Mesenchymal stem cell (in vitro differentiated cells and primary cell): ENCODE data around the gene PNMA3.
"Not testable (repeated sequence)": the region's sequence is repeated elsewhere in the genome, so short reads cannot be mapped to it uniquely, and the experiment has no call there.

Source experiments
- DNase-seq: peaks from one replicate; pipeline ENCODE4 v3.0.0-alpha.2; 2013
- H2AFZ ChIP-seq: one replicate; pipeline ENCODE4 v1.6.1; 2013; ENCODE audit warnings: low read depth, mild to moderate bottlenecking, control low read depth, inconsistent platforms, low read length, moderate library complexity
- H2AK5ac ChIP-seq: 2 replicates; pipeline ENCODE4 v1.6.1; 2013; ENCODE audit warnings: low read length, moderate library complexity, mild to moderate bottlenecking, inconsistent platforms; ENCODE audit not compliant: severe bottlenecking
- H2BK120ac ChIP-seq: one replicate; pipeline ENCODE4 v1.6.1; 2013; ENCODE audit warnings: low read depth, mild to moderate bottlenecking, inconsistent platforms, low read length, moderate library complexity
- H2BK12ac ChIP-seq, 2 experiments: one replicate each; pipeline ENCODE4 v1.6.1; 2013; ENCODE audit warnings: inconsistent platforms in 2 of 2, low read length in 2 of 2, mild to moderate bottlenecking in 2 of 2, moderate library complexity in 2 of 2, control low read depth in 1 of 2
- H2BK15ac ChIP-seq: one replicate; pipeline ENCODE4 v1.6.1; 2013; ENCODE audit warnings: mild to moderate bottlenecking, low read depth, inconsistent platforms; ENCODE audit not compliant: poor library complexity, severe bottlenecking
- H2BK5ac ChIP-seq: 2 replicates; pipeline ENCODE4 v1.6.1; 2013; ENCODE audit warnings: low read depth, mild to moderate bottlenecking, low read length, control low read depth, inconsistent platforms; ENCODE audit not compliant: poor library complexity, severe bottlenecking
- H3K14ac ChIP-seq, 2 experiments: one replicate each; pipeline ENCODE4 v1.6.1; 2013; ENCODE audit warnings: inconsistent platforms in 2 of 2, low read length in 2 of 2, control low read depth in 1 of 2, mild to moderate bottlenecking in 1 of 2, moderate library complexity in 1 of 2
- H3K18ac ChIP-seq, 2 experiments: one replicate each; pipeline ENCODE4 v1.6.1; 2013; ENCODE audit warnings: inconsistent platforms in 2 of 2, low read length in 2 of 2, control low read depth in 1 of 2, low read depth in 1 of 2, mild to moderate bottlenecking in 1 of 2
- H3K23ac ChIP-seq, 2 experiments: one replicate each; pipeline ENCODE4 v1.6.1; 2013; ENCODE audit warnings: inconsistent platforms in 2 of 2, low read length in 2 of 2, mild to moderate bottlenecking in 2 of 2, moderate library complexity in 2 of 2, control low read depth in 1 of 2
- H3K27ac ChIP-seq: 2 replicates; pipeline ENCODE4 v1.5.1; 2013; ENCODE audit warnings: mild to moderate bottlenecking, moderate library complexity, low read length, control low read depth, inconsistent platforms; ENCODE audit not compliant: poor library complexity, severe bottlenecking
- H3K27me3 ChIP-seq, 2 experiments: 2 replicates each; pipeline versions ENCODE4 v1.6.1 to v1.7.0; 2013; ENCODE audit warnings: low read length in 2 of 2, mild to moderate bottlenecking in 2 of 2, moderate library complexity in 2 of 2, control low read depth in 1 of 2, inconsistent platforms in 1 of 2; ENCODE audit not compliant: control insufficient read depth in 1 of 2, insufficient read depth in 1 of 2
- H3K36me3 ChIP-seq, 2 experiments: 2 replicates each; pipeline versions ENCODE4 v1.6.1 to v1.7.0; 2013; ENCODE audit warnings: low read length in 2 of 2, control low read depth in 1 of 2, inconsistent platforms in 1 of 2, low read depth in 1 of 2, mild to moderate bottlenecking in 1 of 2; ENCODE audit not compliant: insufficient read depth in 2 of 2, control insufficient read depth in 1 of 2
- H3K4ac ChIP-seq, 2 experiments: one replicate each; pipeline ENCODE4 v1.6.1; 2013; ENCODE audit warnings: inconsistent platforms in 2 of 2, low read length in 2 of 2, mild to moderate bottlenecking in 2 of 2, moderate library complexity in 2 of 2, control low read depth in 1 of 2, low read depth in 1 of 2
- H3K4me1 ChIP-seq: 2 replicates; pipeline ENCODE4 v1.6.1; 2013; ENCODE audit warnings: low read depth, low read length, control low read depth; ENCODE audit not compliant: control insufficient read depth, insufficient read depth
- H3K4me2 ChIP-seq: 2 replicates; pipeline ENCODE4 v1.6.1; 2013; ENCODE audit warnings: low read length, mild to moderate bottlenecking, inconsistent platforms; ENCODE audit not compliant: poor library complexity, severe bottlenecking
- H3K4me3 ChIP-seq, 2 experiments: 2 replicates each; pipeline versions ENCODE4 v1.5.1 to v1.7.0; 2013; ENCODE audit warnings: low read length in 2 of 2, mild to moderate bottlenecking in 2 of 2, control low read depth in 1 of 2, low read depth in 1 of 2; ENCODE audit not compliant: insufficient read depth in 1 of 2
- H3K79me1 ChIP-seq: replicated peaks from 2 replicates; pipeline ENCODE4 v1.6.1; 2013; ENCODE audit warnings: mild to moderate bottlenecking, control low read depth, low read length, inconsistent platforms; ENCODE audit not compliant: poor library complexity, severe bottlenecking
- H3K9ac ChIP-seq: 2 replicates; pipeline ENCODE4 v1.7.0; 2013; ENCODE audit warnings: mild to moderate bottlenecking, low read length, moderate library complexity
- H3K9me3 ChIP-seq: 2 replicates; pipeline ENCODE4 v1.7.0; 2013; ENCODE audit warnings: mild to moderate bottlenecking, low read length; ENCODE audit not compliant: control insufficient read depth
- H4K8ac ChIP-seq: one replicate; pipeline ENCODE4 v1.6.1; 2013; ENCODE audit warnings: inconsistent platforms, mild to moderate bottlenecking, low read length, moderate library complexity
- H4K91ac ChIP-seq: one replicate; pipeline ENCODE4 v1.6.1; 2013; ENCODE audit warnings: mild to moderate bottlenecking, low read length, inconsistent platforms
- WGBS: methylation state at CpG from one replicate; pipeline ENCODE4 v1.1.7; 2013; ENCODE audit warnings: mixed read lengths; 5-methylcytosine and 5-hydroxymethylcytosine counted together

The PNMA3 gene

GRCh38 chrX:153064061-153064460 lies 7.8 kb downstream of the PNMA3 start:
- no peak for DNase-seq
- Histone ChIP-seq H2BK120ac (no peak overlapping the region), H3K14ac (no peak overlapping the region), H3K4me3 (no peak overlapping the region), H3K4me2 (no peak overlapping the region), H3K27ac (no peak overlapping the region), H3K18ac (no peak overlapping the region), H2BK15ac (no peak overlapping the region), H2BK5ac (no peak overlapping the region), H4K91ac (no peak overlapping the region), H3K79me1 (no peaks in the 10 kb centered on the region), H3K9ac (no peak overlapping the region), H4K8ac (no peak overlapping the region), H3K27me3 (peaks cover 0 to 18% of the 10 kb centered on the region in 2 experiments), H2AK5ac (no peak overlapping the region), H2AFZ (no peak overlapping the region), H3K4me1 (peaks cover 2% of the 10 kb centered on the region), H3K9me3 (no peaks in the 10 kb centered on the region), H3K4ac (no peak overlapping the region), H3K23ac (no peak overlapping the region), H3K36me3 (no peaks in the 10 kb centered on the region), H2BK12ac (no peak overlapping the region)
- 69% methylated on average over 2 of the region's 2 CpGs for WGBS

- no peak for DNase-seq
Measured at GRCh38 chrX:153065389-153065788, 9.1 kb downstream of the PNMA3 start.

GRCh38 chrX:153066402-153066801 lies 10.1 kb downstream of the PNMA3 start:
- not testable (repeated sequence) for H3K27ac ChIP-seq

More at GRCh38 chrX:153065389-153065788, 9.1 kb downstream of the PNMA3 start:
- Histone ChIP-seq H4K91ac (no peak overlapping the region), H2BK120ac (no peak overlapping the region), H2BK12ac (no peak overlapping the region), H3K36me3 (no peaks in the 10 kb centered on the region), H2AFZ (no peak overlapping the region), H4K8ac (no peak overlapping the region), H3K4me1 (peaks cover 2% of the 10 kb centered on the region), H3K9me3 (no peaks in the 10 kb centered on the region), H3K23ac (no peak overlapping the region), H3K18ac (no peak overlapping the region), H3K27ac (no peak overlapping the region), H3K14ac (no peak overlapping the region), H2BK5ac (no peak overlapping the region), H2BK15ac (no peak overlapping the region), H2AK5ac (no peak overlapping the region), H3K4ac (no peak overlapping the region), H3K4me3 (no peak overlapping the region), H3K9ac (no peak overlapping the region), H3K27me3 (peaks cover 0 to 14% of the 10 kb centered on the region in 2 experiments), H3K4me2 (no peak overlapping the region), H3K79me1 (no peaks in the 10 kb centered on the region)
- WGBS, result 64% methylated on average over 6 of the region's 6 CpGs

GRCh38 chrX:153071909-153072583 lies 15.8 kb downstream of the PNMA3 start, which contains the start of gene PNMA6A:
Gene PNMA6A, plus strand, starts transcription at chrX:153072454. Its CDS starts 609 bp downstream, at chrX:153073063.
- H4K91ac ChIP-seq, H3K9me3 ChIP-seq, H3K14ac ChIP-seq, H3K79me1 ChIP-seq, H2BK12ac ChIP-seq, H3K18ac ChIP-seq, H3K27me3 ChIP-seq, H3K36me3 ChIP-seq, H2AFZ ChIP-seq, H2BK5ac ChIP-seq, H3K4me2 ChIP-seq, H2BK120ac ChIP-seq, H2BK15ac ChIP-seq, H3K4ac ChIP-seq, H3K9ac ChIP-seq, H3K23ac ChIP-seq, H2AK5ac ChIP-seq, H3K4me3 ChIP-seq, DNase-seq, H3K4me1 ChIP-seq, H4K8ac ChIP-seq, H3K27ac ChIP-seq: not testable (repeated sequence)
- no CpG with 5 or more reads among the region's 76 CpGs for WGBS

More at GRCh38 chrX:153066402-153066801, 10.1 kb downstream of the PNMA3 start:
- not testable (repeated sequence) for H4K8ac ChIP-seq, H3K4me3 ChIP-seq, H2AFZ ChIP-seq, H3K4me1 ChIP-seq, H3K9me3 ChIP-seq, H3K4me2 ChIP-seq, H3K18ac ChIP-seq, H3K14ac ChIP-seq, H3K36me3 ChIP-seq, H2BK12ac ChIP-seq, H3K4ac ChIP-seq, H4K91ac ChIP-seq, DNase-seq, H3K79me1 ChIP-seq, H2BK120ac ChIP-seq, H2AK5ac ChIP-seq, H2BK15ac ChIP-seq, H3K9ac ChIP-seq, H3K23ac ChIP-seq, H2BK5ac ChIP-seq
- no CpG with 5 or more reads among the region's 12 CpGs for WGBS
- H3K27me3 ChIP-seq, result peaks cover 0 to 14% of the 10 kb centered on the region in 2 experiments
